ENCODE measurements around the gene RNF141. TPM values are rescaled to one million over a fixed set of nuclear protein-coding genes. Genes with fewer than 3 reads are reported as not detected.

Gene RNF141
- total RNA-seq, 1 donor from 2014 or later = 10.9 TPM

GRCh38 chr11:10519630-10520029 lies 21.4 kb downstream of the RNF141 start:
- no peaks in the 10 kb centered on the region for H3K27me3 ChIP-seq
- intact Hi-C loops (cut with DNase I) = loop anchor here (10.0 kb wide), 1 partner anchor 115 kb away; no protein-coding TSS in a partner anchor
- no peak overlapping the region for H3K27ac ChIP-seq
- peaks cover 26 to 45% of the 10 kb centered on the region in 2 donors for H3K36me3 ChIP-seq
- peaks cover 4 to 44% of the 10 kb centered on the region in 2 donors for H3K4me1 ChIP-seq
- H3K9me3 ChIP-seq = no peaks in the 10 kb centered on the region
- TF ChIP-seq, protein P1, sequence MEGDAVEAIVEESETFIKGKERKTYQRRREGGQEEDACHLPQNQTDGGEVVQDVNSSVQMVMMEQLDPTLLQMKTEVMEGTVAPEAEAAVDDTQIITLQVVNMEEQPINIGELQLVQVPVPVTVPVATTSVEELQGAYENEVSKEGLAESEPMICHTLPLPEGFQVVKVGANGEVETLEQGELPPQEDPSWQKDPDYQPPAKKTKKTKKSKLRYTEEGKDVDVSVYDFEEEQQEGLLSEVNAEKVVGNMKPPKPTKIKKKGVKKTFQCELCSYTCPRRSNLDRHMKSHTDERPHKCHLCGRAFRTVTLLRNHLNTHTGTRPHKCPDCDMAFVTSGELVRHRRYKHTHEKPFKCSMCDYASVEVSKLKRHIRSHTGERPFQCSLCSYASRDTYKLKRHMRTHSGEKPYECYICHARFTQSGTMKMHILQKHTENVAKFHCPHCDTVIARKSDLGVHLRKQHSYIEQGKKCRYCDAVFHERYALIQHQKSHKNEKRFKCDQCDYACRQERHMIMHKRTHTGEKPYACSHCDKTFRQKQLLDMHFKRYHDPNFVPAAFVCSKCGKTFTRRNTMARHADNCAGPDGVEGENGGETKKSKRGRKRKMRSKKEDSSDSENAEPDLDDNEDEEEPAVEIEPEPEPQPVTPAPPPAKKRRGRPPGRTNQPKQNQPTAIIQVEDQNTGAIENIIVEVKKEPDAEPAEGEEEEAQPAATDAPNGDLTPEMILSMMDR (IDR thresholded peaks at IDR 0.05) = no peak
- H3K4me3 ChIP-seq = no peak overlapping the region
- DNase-seq (ENCODE audit: low spot score in 2 of 2) = no peak

- Histone ChIP-seq H3K27ac (no peak overlapping the region), H3K36me3 (peaks cover 24 to 37% of the 10 kb centered on the region in 2 donors), H3K4me1 (peaks cover 4 to 47% of the 10 kb centered on the region in 2 donors), H3K9me3 (no peaks in the 10 kb centered on the region), H3K4me3 (no peak overlapping the region), H3K27me3 (no peaks in the 10 kb centered on the region)
- DNase-seq (ENCODE audit: low spot score in 2 of 2) = no peak
- intact Hi-C loops (cut with DNase I) = loop anchor here (10.0 kb wide), 1 partner anchor 114 kb away; no protein-coding TSS in a partner anchor
- TF ChIP-seq, protein P1 (IDR thresholded peaks at IDR 0.05) = no peak
These were observed 22.1 kb downstream of the RNF141 start for GRCh38 chr11:10518891-10519290.

GRCh38 chr11:10518123-10518522 lies 22.9 kb downstream of the RNF141 start:
- Histone ChIP-seq H3K4me3 (no peak overlapping the region), H3K27ac (no peak overlapping the region), H3K27me3 (no peaks in the 10 kb centered on the region), H3K9me3 (no peaks in the 10 kb centered on the region), H3K4me1 (peaks cover 4 to 47% of the 10 kb centered on the region in 2 donors), H3K36me3 (peaks cover 22 to 34% of the 10 kb centered on the region in 2 donors)
- TF ChIP-seq, protein P1 (IDR thresholded peaks at IDR 0.05) = no peak
- DNase-seq (ENCODE audit: low spot score in 2 of 2) = no peak
- intact Hi-C loops (cut with DNase I) = loop anchor here (10.0 kb wide), 1 partner anchor 113 kb away; no protein-coding TSS in a partner anchor

- H3K27ac ChIP-seq = peak overlapping the region in 1 of 2 donors; percentile 66
- intact Hi-C loops (cut with DNase I) = loop anchor here (10.0 kb wide), 1 partner anchor 111 kb away; no protein-coding TSS in a partner anchor
- no peak for DNase-seq (ENCODE audit: low spot score in 2 of 2)
- no peak overlapping the region for H3K4me3 ChIP-seq
- TF ChIP-seq, protein P1 (IDR thresholded peaks at IDR 0.05) = no peak
- H3K36me3 ChIP-seq = peaks cover 21 to 22% of the 10 kb centered on the region in 2 donors
- no peaks in the 10 kb centered on the region for H3K27me3 ChIP-seq
- peaks cover 0 to 33% of the 10 kb centered on the region in 2 donors for H3K4me1 ChIP-seq
- H3K9me3 ChIP-seq = no peaks in the 10 kb centered on the region
These were observed 25.6 kb downstream of the RNF141 start for GRCh38 chr11:10515418-10515817.

- H3K36me3 ChIP-seq = peaks cover 15 to 16% of the 10 kb centered on the region in 2 donors
- H3K4me3 ChIP-seq = no peak overlapping the region
- no peaks in the 10 kb centered on the region for H3K9me3 ChIP-seq
- no peak for DNase-seq (ENCODE audit: low spot score in 2 of 2)
- TF ChIP-seq, protein P1 (IDR thresholded peaks at IDR 0.05) = no peak
- H3K27me3 ChIP-seq = no peaks in the 10 kb centered on the region
- peaks cover 0 to 33% of the 10 kb centered on the region in 2 donors for H3K4me1 ChIP-seq
- H3K27ac ChIP-seq = peak overlapping the region; percentile 23 to 41
- intact Hi-C loops (cut with DNase I) = loop anchor here (1.0 to 10.0 kb wide), 2 partner anchors 110 to 221 kb away; no protein-coding TSS in a partner anchor
These were observed 26.3 kb downstream of the RNF141 start for GRCh38 chr11:10514709-10515108.

All from ascending aorta (tissue), 2 donors.